Measurements from ENCODE around the gene LEPR. TPM values are rescaled to one million over a fixed set of nuclear protein-coding genes. Genes with fewer than 3 reads are reported as not detected.

The LEPR gene
- total and polyA plus RNA-seq, 4 experiments from 2014 or later: 1.7 to 3.0 (median 2.0) TPM

DNA sequence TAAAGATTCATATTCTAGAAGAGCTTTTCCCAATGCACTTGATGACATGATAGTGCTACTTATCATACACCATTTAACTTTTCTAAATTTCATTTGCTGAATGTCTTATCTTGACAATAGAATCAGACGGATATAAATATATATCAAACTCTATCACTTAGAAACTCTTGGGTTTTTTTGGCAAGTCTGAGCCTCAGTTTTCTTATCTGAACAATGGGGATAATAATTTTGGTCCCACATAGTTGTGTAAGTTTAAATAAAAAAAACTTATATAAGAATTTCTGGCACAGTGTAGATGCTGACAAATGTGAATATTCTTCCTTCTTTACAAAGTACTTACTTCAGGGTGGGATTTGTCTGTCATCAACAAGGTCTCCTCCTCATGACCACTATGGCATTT, 21.5 kb upstream of the LEPR start:
- no peak overlapping the region for H3K4me3 Mint-ChIP-seq
- CTCF ChIA-PET (ENCODE audit: partially characterized antibody): no interaction called here
- H3K4me1 ChIP-seq (ENCODE audit: insufficient read depth, low read length): peaks cover 9% of the 10 kb centered on the region
- DNase-seq: no peak
- POLR2A ChIA-PET (ENCODE audit: partially characterized antibody): no interaction called here
- no peaks in the 10 kb centered on the region for H3K27me3 ChIP-seq (ENCODE audit: insufficient read depth, low read length)
- H3K9me3 Mint-ChIP-seq: no peaks in the 10 kb centered on the region
- no peaks in the 10 kb centered on the region for H3K9me3 ChIP-seq (ENCODE audit: control insufficient read depth in 1 of 2, low read length in 2 of 2)
- intact Hi-C loops (cut with micrococcal nuclease): no loop called here
- H3K4me1 Mint-ChIP-seq: peaks cover 4 to 9% (median 6%) of the 10 kb centered on the region in 4 donors
- no peak overlapping the region for H3K27ac Mint-ChIP-seq
- no peaks in the 10 kb centered on the region for H3K27me3 Mint-ChIP-seq
- no peak overlapping the region for H3K4me3 ChIP-seq (ENCODE audit: low read length in 2 of 2)
- peaks cover 3 to 4% of the 10 kb centered on the region in 2 donors for H3K36me3 Mint-ChIP-seq
- H3K27ac ChIP-seq (ENCODE audit: low read depth, low read length): no peak overlapping the region
- no peaks in the 10 kb centered on the region for H3K36me3 ChIP-seq (ENCODE audit: insufficient read depth, low read length)

DNA sequence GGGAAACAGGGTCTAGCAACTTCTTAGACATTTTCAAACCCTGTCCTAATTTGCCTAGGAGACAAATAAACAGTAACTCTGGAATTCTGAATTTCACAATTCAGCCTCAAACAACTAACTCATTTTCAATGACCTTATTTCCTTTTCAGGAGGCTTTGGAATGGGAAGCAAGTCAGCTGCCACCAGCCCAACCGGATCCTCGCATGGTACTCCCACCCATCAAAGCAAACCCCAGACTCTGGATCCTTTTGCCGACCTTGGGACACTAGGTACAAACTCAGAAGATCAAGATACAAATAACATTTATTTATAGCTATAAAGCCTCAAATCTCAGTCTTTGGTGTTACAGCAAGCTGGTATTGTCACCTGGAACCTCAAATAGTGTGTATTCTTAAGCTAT, 18.9 kb upstream of the LEPR start:
- H3K4me3 ChIP-seq (ENCODE audit: low read length in 2 of 2): no peak overlapping the region
- H3K27me3 ChIP-seq (ENCODE audit: insufficient read depth, low read length): no peaks in the 10 kb centered on the region
- no peaks in the 10 kb centered on the region for H3K36me3 ChIP-seq (ENCODE audit: insufficient read depth, low read length)
- no peaks in the 10 kb centered on the region for H3K4me1 ChIP-seq (ENCODE audit: insufficient read depth, low read length)
- no peak for DNase-seq
- Mint-ChIP-seq H3K27me3 (no peaks in the 10 kb centered on the region), H3K36me3 (peaks cover 2 to 3% of the 10 kb centered on the region in 2 donors), H3K4me1 (peaks cover 0 to under 1% (median 0%) of the 10 kb centered on the region in 4 donors), H3K4me3 (no peak overlapping the region), H3K27ac (no peak overlapping the region), H3K9me3 (no peaks in the 10 kb centered on the region)
- no peaks in the 10 kb centered on the region for H3K9me3 ChIP-seq (ENCODE audit: control insufficient read depth in 1 of 2, low read length in 2 of 2)
- CTCF ChIA-PET (ENCODE audit: partially characterized antibody): no interaction called here
- POLR2A ChIA-PET (ENCODE audit: partially characterized antibody): no interaction called here
- H3K27ac ChIP-seq (ENCODE audit: low read depth, low read length): no peak overlapping the region
- intact Hi-C loops (cut with micrococcal nuclease): no loop called here

DNA sequence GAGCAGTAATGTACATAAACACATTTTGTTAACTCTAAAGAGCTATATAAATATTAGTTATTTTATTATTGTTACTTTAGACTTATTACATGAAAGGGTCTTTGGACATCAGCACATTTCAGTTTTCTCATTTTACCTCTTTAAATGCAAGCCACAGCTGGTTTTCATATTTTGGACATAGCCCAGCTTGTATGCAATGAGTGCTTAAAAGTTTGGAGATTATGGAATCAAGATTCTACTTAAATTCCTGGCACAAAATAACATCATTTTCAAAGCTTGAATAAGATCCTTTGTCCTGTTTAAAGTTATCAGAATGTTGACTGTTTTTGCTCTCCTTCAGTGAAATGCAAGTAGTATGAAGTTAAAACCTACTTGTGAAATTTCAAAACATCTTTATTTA, 15.5 kb upstream of the LEPR start:
- CTCF ChIA-PET (ENCODE audit: partially characterized antibody): interaction anchor here (0.7 kb wide), 1 partner anchor 10 kb away, joined by 3 read pairs; no protein-coding TSS in a partner anchor
- DNase-seq: no peak
- POLR2A ChIA-PET (ENCODE audit: partially characterized antibody): no interaction called here

DNA sequence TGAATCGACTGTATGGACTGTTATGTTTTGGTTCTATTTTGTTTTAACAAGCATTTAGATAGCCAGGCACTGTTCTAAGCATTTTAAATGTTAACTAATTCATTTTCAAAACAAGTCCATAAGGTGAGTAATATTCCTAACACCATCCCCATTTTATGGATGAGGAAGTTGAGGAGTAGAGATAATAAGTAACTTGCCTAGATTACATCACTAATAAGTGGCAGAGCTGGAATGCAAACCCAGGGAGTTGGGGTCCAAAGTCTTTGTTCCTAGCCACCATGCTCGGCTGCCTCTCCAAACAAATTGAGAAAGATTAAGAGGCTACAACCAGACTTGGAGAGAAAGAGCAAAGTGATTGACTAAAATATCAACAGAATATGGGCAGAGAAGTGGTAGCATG, 12.6 kb upstream of the LEPR start:
- Histone ChIP-seq H3K36me3 (ENCODE audit: insufficient read depth, low read length) (no peaks in the 10 kb centered on the region), H3K9me3 (ENCODE audit: control insufficient read depth in 1 of 2, low read length in 2 of 2) (no peaks in the 10 kb centered on the region), H3K27ac (ENCODE audit: low read depth, low read length) (no peak overlapping the region), H3K27me3 (ENCODE audit: insufficient read depth, low read length) (no peaks in the 10 kb centered on the region), H3K4me3 (ENCODE audit: low read length in 2 of 2) (no peak overlapping the region), H3K4me1 (ENCODE audit: insufficient read depth, low read length) (no peaks in the 10 kb centered on the region)
- DNase-seq: no peak
- Mint-ChIP-seq H3K9me3 (peaks cover 0 to 6% (median 0%) of the 10 kb centered on the region in 8 donors), H3K36me3 (peaks cover 0 to 13% of the 10 kb centered on the region in 2 donors), H3K4me1 (no peaks in the 10 kb centered on the region), H3K27ac (no peak overlapping the region), H3K4me3 (no peak overlapping the region), H3K27me3 (no peaks in the 10 kb centered on the region)
- POLR2A ChIA-PET (ENCODE audit: partially characterized antibody): no interaction called here
- CTCF ChIA-PET (ENCODE audit: partially characterized antibody): no interaction called here
- intact Hi-C loops (cut with micrococcal nuclease): no loop called here

More for the DNA sequence above, 15.5 kb upstream of the LEPR start:
- Histone ChIP-seq H3K27me3 (ENCODE audit: insufficient read depth, low read length) (no peaks in the 10 kb centered on the region), H3K4me3 (ENCODE audit: low read length in 2 of 2) (no peak overlapping the region), H3K27ac (ENCODE audit: low read depth, low read length) (no peak overlapping the region), H3K36me3 (ENCODE audit: insufficient read depth, low read length) (no peaks in the 10 kb centered on the region), H3K9me3 (ENCODE audit: control insufficient read depth in 1 of 2, low read length in 2 of 2) (no peaks in the 10 kb centered on the region), H3K4me1 (ENCODE audit: insufficient read depth, low read length) (no peaks in the 10 kb centered on the region)
- H3K27ac Mint-ChIP-seq: no peak overlapping the region
- H3K4me1 Mint-ChIP-seq: no peaks in the 10 kb centered on the region
- H3K4me3 Mint-ChIP-seq: no peak overlapping the region
- intact Hi-C loops (cut with micrococcal nuclease): no loop called here
- peaks cover 0 to 14% of the 10 kb centered on the region in 2 donors for H3K36me3 Mint-ChIP-seq
- no peaks in the 10 kb centered on the region for H3K27me3 Mint-ChIP-seq
- peaks cover 0 to 4% (median 0%) of the 10 kb centered on the region in 8 donors for H3K9me3 Mint-ChIP-seq

DNA sequence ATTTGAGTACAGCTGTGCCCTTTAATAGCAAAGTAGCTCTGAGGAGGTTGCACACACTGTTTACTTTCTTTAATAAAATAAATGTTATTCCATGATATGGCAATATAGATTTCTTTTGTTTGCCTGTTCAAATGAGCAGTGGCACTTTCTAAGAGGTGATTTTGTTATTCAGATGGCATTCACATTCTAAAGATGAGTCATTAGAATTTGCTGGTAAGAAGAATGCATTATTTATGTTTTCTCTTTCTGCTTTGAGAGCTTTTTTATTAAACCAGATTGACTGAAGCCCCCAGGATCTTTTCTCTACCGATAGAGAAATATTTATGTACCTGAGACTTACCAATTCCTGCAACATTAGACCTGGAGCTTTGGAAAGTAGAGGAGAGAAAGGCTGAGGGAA, 11.2 kb upstream of the LEPR start:
- H3K36me3 Mint-ChIP-seq: peaks cover 0 to 13% of the 10 kb centered on the region in 2 donors
- Histone ChIP-seq H3K36me3 (ENCODE audit: insufficient read depth, low read length) (no peaks in the 10 kb centered on the region), H3K4me3 (ENCODE audit: low read length in 2 of 2) (no peak overlapping the region), H3K9me3 (ENCODE audit: control insufficient read depth in 1 of 2, low read length in 2 of 2) (no peaks in the 10 kb centered on the region), H3K4me1 (ENCODE audit: insufficient read depth, low read length) (no peaks in the 10 kb centered on the region), H3K27me3 (ENCODE audit: insufficient read depth, low read length) (no peaks in the 10 kb centered on the region), H3K27ac (ENCODE audit: low read depth, low read length) (no peak overlapping the region)
- peaks cover 0 to 6% (median 0%) of the 10 kb centered on the region in 8 donors for H3K9me3 Mint-ChIP-seq
- no peaks in the 10 kb centered on the region for H3K27me3 Mint-ChIP-seq
- intact Hi-C loops (cut with micrococcal nuclease): no loop called here
- POLR2A ChIA-PET (ENCODE audit: partially characterized antibody): no interaction called here
- H3K4me1 Mint-ChIP-seq: no peaks in the 10 kb centered on the region
- H3K4me3 Mint-ChIP-seq: no peak overlapping the region
- no peak for DNase-seq
- H3K27ac Mint-ChIP-seq: no peak overlapping the region
- CTCF ChIA-PET (ENCODE audit: partially characterized antibody): no interaction called here

DNA sequence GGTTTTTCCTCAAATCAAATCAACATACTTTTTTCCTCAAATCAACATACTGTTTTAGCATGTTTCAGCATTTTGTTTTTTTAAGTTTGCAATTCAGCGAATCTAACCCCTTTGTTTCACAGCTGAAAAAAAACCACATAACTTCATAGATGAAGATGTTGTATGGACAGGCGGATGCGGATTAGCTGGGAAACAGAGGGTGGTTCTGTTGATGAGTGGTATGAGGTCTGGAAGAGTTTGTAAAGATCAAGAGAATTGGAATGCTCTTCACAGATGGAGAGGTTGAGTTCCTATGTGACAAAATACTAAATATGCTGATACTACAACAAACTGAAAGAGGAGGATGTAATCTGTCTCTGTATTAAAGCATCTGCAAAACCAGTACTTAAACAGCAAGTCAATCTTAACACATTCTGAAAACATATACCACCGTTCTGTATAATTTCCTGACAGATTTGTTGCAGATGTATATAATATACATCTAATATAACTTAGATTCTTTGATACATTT, 10.6 kb upstream of the LEPR start:
- Mint-ChIP-seq H3K9me3 (peaks cover 0 to 6% (median 0%) of the 10 kb centered on the region in 8 donors), H3K27ac (peak overlapping the region in 1 of 7 donors; percentile 61), H3K4me3 (no peak overlapping the region), H3K27me3 (no peaks in the 10 kb centered on the region), H3K36me3 (peaks cover 0 to 13% of the 10 kb centered on the region in 2 donors), H3K4me1 (no peaks in the 10 kb centered on the region)
- DNase-seq: no peak
- no peak overlapping the region for H3K27ac ChIP-seq (ENCODE audit: low read depth, low read length)
- no peaks in the 10 kb centered on the region for H3K27me3 ChIP-seq (ENCODE audit: insufficient read depth, low read length)
- ChIA-PET CTCF (ENCODE audit: partially characterized antibody) (interaction anchor here (1.0 kb wide), 1 partner anchor 9 kb away, joined by 3 read pairs; no protein-coding TSS in a partner anchor), POLR2A (ENCODE audit: partially characterized antibody) (no interaction called here)
- no peaks in the 10 kb centered on the region for H3K9me3 ChIP-seq (ENCODE audit: control insufficient read depth in 1 of 2, low read length in 2 of 2)
- H3K36me3 ChIP-seq (ENCODE audit: insufficient read depth, low read length): no peaks in the 10 kb centered on the region
- H3K4me3 ChIP-seq (ENCODE audit: low read length in 2 of 2): no peak overlapping the region
- intact Hi-C loops (cut with micrococcal nuclease): no loop called here
- H3K4me1 ChIP-seq (ENCODE audit: insufficient read depth, low read length): no peaks in the 10 kb centered on the region

DNA sequence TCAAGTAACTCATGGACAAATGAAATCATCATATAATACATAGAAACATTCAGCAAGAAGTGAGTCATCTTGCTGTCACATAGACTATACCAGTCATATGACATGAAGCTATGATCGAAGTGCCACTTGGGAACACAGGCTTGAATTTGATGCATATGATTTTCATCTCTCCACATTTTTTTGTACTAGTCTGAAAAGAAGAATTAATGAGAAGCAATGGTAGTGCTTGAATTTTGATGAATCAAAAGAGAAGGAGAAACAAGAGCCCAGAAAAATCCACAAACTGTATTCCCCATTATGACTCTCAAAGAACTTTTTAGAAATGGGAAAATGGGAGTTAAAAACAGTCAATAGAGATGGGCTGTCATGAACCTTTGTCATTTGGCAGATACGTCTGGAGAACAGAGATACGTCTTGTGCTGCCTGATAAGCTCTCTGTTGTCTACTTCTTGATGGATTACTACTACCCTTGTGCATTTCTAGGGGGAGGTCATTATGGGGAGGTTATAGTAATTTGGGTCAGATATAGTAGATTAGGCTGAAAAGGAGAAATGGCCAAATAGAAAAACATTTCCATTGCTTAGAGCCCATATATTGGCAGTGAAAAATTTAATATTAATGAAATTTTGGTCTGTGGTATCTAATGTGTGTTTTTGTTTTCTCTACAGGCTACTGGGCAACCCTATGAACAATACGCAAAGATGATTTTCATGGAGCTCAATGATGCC, 8.0 kb upstream of the LEPR start:
- intact Hi-C loops (cut with micrococcal nuclease): no loop called here
- no peaks in the 10 kb centered on the region for H3K9me3 ChIP-seq (ENCODE audit: control insufficient read depth in 1 of 2, low read length in 2 of 2)
- POLR2A ChIA-PET (ENCODE audit: partially characterized antibody): no interaction called here
- Mint-ChIP-seq H3K4me3 (no peak overlapping the region), H3K4me1 (no peaks in the 10 kb centered on the region), H3K36me3 (peaks cover 0 to 10% of the 10 kb centered on the region in 2 donors), H3K9me3 (peaks cover 0 to 6% (median 0%) of the 10 kb centered on the region in 8 donors), H3K27me3 (peaks cover 0 to 2% of the 10 kb centered on the region in 2 donors), H3K27ac (no peak overlapping the region)
- CTCF ChIA-PET (ENCODE audit: partially characterized antibody): interaction anchor here (1.0 kb wide), 1 partner anchor 8 kb away, joined by 3 read pairs; the partner anchor contains the start of genes LEPR and LEPROT
- H3K36me3 ChIP-seq (ENCODE audit: insufficient read depth, low read length): no peaks in the 10 kb centered on the region
- DNase-seq: no peak
- H3K27me3 ChIP-seq (ENCODE audit: insufficient read depth, low read length): no peaks in the 10 kb centered on the region
- no peak overlapping the region for H3K4me3 ChIP-seq (ENCODE audit: low read length in 2 of 2)
- H3K4me1 ChIP-seq (ENCODE audit: insufficient read depth, low read length): no peaks in the 10 kb centered on the region
- H3K27ac ChIP-seq (ENCODE audit: low read depth, low read length): no peak overlapping the region
